ENCODE measurements around the gene ARID3A. TPM values are rescaled to one million over a fixed set of nuclear protein-coding genes. Genes with fewer than 3 reads are reported as not detected.

The ARID3A gene
- total RNA-seq, 1 experiment from 2014 or later = 116 TPM

- TF ChIP-seq MAX (CRISPR knock-in tag; IDR thresholded peaks at IDR 0.05) = peak; percentile 90
- TF ChIP-seq, protein P1, sequence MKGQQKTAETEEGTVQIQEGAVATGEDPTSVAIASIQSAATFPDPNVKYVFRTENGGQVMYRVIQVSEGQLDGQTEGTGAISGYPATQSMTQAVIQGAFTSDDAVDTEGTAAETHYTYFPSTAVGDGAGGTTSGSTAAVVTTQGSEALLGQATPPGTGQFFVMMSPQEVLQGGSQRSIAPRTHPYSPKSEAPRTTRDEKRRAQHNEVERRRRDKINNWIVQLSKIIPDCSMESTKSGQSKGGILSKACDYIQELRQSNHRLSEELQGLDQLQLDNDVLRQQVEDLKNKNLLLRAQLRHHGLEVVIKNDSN (CRISPR knock-in tag; IDR thresholded peaks at IDR 0.05) = peak; percentile 48; the same call in 1 of the 2 replicates
- 0 out of 2 replicates have a peak, but pooled peaks have one; percentile 14 for TF ChIP-seq TEAD4 (CRISPR knock-in tag; IDR thresholded peaks at IDR 0.05)
- TF ChIP-seq NR1H2 (CRISPR knock-in tag; IDR thresholded peaks at IDR 0.05) = no peak
- TF ChIP-seq GABPB1 (CRISPR knock-in tag; IDR thresholded peaks at IDR 0.05) = peak; percentile 89
- no peak for TF ChIP-seq ATF3 (CRISPR knock-in tag; conservative IDR thresholded peaks at IDR 0.05)
- TF ChIP-seq, protein P2, sequence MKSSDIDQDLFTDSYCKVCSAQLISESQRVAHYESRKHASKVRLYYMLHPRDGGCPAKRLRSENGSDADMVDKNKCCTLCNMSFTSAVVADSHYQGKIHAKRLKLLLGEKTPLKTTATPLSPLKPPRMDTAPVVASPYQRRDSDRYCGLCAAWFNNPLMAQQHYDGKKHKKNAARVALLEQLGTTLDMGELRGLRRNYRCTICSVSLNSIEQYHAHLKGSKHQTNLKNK (CRISPR knock-in tag; IDR thresholded peaks at IDR 0.05) = no peak
- no peak for TF ChIP-seq IRF1 (CRISPR knock-in tag; IDR thresholded peaks at IDR 0.05)
- no peak for TF ChIP-seq NR3C1 (CRISPR knock-in tag; conservative IDR thresholded peaks at IDR 0.05; ENCODE audit: low read depth)
- TF ChIP-seq ZNF532 (CRISPR knock-in tag; IDR thresholded peaks at IDR 0.05; ENCODE audit: borderline replicate concordance) = no peak
- no peak for TF ChIP-seq NFYB (CRISPR knock-in tag; conservative IDR thresholded peaks at IDR 0.05; ENCODE audit: low read depth)
- no peak for TF ChIP-seq ZNF671 (CRISPR knock-in tag; IDR thresholded peaks at IDR 0.05)
- TF ChIP-seq, protein P3, sequence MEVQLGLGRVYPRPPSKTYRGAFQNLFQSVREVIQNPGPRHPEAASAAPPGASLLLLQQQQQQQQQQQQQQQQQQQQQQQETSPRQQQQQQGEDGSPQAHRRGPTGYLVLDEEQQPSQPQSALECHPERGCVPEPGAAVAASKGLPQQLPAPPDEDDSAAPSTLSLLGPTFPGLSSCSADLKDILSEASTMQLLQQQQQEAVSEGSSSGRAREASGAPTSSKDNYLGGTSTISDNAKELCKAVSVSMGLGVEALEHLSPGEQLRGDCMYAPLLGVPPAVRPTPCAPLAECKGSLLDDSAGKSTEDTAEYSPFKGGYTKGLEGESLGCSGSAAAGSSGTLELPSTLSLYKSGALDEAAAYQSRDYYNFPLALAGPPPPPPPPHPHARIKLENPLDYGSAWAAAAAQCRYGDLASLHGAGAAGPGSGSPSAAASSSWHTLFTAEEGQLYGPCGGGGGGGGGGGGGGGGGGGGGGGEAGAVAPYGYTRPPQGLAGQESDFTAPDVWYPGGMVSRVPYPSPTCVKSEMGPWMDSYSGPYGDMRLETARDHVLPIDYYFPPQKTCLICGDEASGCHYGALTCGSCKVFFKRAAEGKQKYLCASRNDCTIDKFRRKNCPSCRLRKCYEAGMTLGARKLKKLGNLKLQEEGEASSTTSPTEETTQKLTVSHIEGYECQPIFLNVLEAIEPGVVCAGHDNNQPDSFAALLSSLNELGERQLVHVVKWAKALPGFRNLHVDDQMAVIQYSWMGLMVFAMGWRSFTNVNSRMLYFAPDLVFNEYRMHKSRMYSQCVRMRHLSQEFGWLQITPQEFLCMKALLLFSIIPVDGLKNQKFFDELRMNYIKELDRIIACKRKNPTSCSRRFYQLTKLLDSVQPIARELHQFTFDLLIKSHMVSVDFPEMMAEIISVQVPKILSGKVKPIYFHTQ (CRISPR knock-in tag; IDR thresholded peaks at IDR 0.05) = no peak
- TF ChIP-seq SMAD3 (CRISPR knock-in tag; IDR thresholded peaks at IDR 0.05; ENCODE audit: borderline replicate concordance) = no peak
- TF ChIP-seq KAT7 (CRISPR knock-in tag; IDR thresholded peaks at IDR 0.05; ENCODE audit: borderline replicate concordance) = 0 out of 2 replicates have a peak, but pooled peaks have one; percentile 23
- TF ChIP-seq EMX1 (CRISPR knock-in tag; IDR thresholded peaks at IDR 0.05) = no peak
- peak; percentile 89 for TF ChIP-seq ETV6 (CRISPR knock-in tag; IDR thresholded peaks at IDR 0.05)
- TF ChIP-seq IRF2 (CRISPR knock-in tag; IDR thresholded peaks at IDR 0.05; ENCODE audit: borderline replicate concordance, low read depth) = no peak
- TF ChIP-seq MYBL2 (CRISPR knock-in tag; IDR thresholded peaks at IDR 0.05) = peak; percentile 36; the same call in 1 of the 2 replicates
- no peak for TF ChIP-seq ZNF396 (CRISPR knock-in tag; IDR thresholded peaks at IDR 0.05; ENCODE audit: borderline replicate concordance)
- TF ChIP-seq RELA (CRISPR knock-in tag; IDR thresholded peaks at IDR 0.05; ENCODE audit: borderline replicate concordance) = no peak
- peak; percentile 63; the same call in 1 of the 2 replicates for TF ChIP-seq TEAD1 (CRISPR knock-in tag; IDR thresholded peaks at IDR 0.05)
- TF ChIP-seq, protein P4, sequence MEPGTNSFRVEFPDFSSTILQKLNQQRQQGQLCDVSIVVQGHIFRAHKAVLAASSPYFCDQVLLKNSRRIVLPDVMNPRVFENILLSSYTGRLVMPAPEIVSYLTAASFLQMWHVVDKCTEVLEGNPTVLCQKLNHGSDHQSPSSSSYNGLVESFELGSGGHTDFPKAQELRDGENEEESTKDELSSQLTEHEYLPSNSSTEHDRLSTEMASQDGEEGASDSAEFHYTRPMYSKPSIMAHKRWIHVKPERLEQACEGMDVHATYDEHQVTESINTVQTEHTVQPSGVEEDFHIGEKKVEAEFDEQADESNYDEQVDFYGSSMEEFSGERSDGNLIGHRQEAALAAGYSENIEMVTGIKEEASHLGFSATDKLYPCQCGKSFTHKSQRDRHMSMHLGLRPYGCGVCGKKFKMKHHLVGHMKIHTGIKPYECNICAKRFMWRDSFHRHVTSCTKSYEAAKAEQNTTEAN (CRISPR knock-in tag; IDR thresholded peaks at IDR 0.05) = 0 out of 2 replicates have a peak, but pooled peaks have one; percentile 38
- TF ChIP-seq ZNF121 (CRISPR knock-in tag; IDR thresholded peaks at IDR 0.05) = 0 out of 2 replicates have a peak, but pooled peaks have one; percentile 15
- TF ChIP-seq, protein P5, sequence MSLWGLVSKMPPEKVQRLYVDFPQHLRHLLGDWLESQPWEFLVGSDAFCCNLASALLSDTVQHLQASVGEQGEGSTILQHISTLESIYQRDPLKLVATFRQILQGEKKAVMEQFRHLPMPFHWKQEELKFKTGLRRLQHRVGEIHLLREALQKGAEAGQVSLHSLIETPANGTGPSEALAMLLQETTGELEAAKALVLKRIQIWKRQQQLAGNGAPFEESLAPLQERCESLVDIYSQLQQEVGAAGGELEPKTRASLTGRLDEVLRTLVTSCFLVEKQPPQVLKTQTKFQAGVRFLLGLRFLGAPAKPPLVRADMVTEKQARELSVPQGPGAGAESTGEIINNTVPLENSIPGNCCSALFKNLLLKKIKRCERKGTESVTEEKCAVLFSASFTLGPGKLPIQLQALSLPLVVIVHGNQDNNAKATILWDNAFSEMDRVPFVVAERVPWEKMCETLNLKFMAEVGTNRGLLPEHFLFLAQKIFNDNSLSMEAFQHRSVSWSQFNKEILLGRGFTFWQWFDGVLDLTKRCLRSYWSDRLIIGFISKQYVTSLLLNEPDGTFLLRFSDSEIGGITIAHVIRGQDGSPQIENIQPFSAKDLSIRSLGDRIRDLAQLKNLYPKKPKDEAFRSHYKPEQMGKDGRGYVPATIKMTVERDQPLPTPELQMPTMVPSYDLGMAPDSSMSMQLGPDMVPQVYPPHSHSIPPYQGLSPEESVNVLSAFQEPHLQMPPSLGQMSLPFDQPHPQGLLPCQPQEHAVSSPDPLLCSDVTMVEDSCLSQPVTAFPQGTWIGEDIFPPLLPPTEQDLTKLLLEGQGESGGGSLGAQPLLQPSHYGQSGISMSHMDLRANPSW (CRISPR knock-in tag; conservative IDR thresholded peaks at IDR 0.05; ENCODE audit: low read depth) = no peak
Measured at GRCh38 chr19:984165-984967, 58.5 kb downstream of the ARID3A start, which contains the start of gene WDR18 (continued).

All from WTC11 (cell line).